Neuronal stem cell (in vitro differentiated cells): Measurements from ENCODE around the gene GATAD1.

Experiments
- DNase-seq: peaks from one replicate; pipeline ENCODE4 v3.0.0-alpha.2; 2013; ENCODE audit warnings: low spot score
- H2AFZ ChIP-seq: one replicate; pipeline ENCODE4 v1.6.1; 2013; ENCODE audit warnings: mild to moderate bottlenecking, low read length, inconsistent platforms
- H2AK5ac ChIP-seq: 2 replicates; pipeline ENCODE4 v1.6.1; 2013; ENCODE audit warnings: low read depth, mild to moderate bottlenecking, inconsistent platforms, low read length, moderate library complexity, mixed read lengths
- H2BK120ac ChIP-seq: 2 replicates; pipeline ENCODE4 v1.6.1; 2013; ENCODE audit warnings: low read depth, mild to moderate bottlenecking, inconsistent platforms, low read length, moderate library complexity, mixed read lengths
- H2BK12ac ChIP-seq: one replicate; pipeline ENCODE4 v1.6.1; 2013; ENCODE audit warnings: low read length, inconsistent platforms
- H2BK15ac ChIP-seq: 2 replicates; pipeline ENCODE4 v1.6.1; 2013; ENCODE audit warnings: mild to moderate bottlenecking, low read length, inconsistent platforms, mixed read lengths
- H2BK5ac ChIP-seq: one replicate; pipeline ENCODE4 v1.6.1; 2013; ENCODE audit warnings: inconsistent platforms, mild to moderate bottlenecking, low read length, moderate library complexity
- H3K14ac ChIP-seq: one replicate; pipeline ENCODE4 v1.6.1; 2013; ENCODE audit warnings: low read length, inconsistent platforms
- H3K18ac ChIP-seq: 2 replicates; pipeline ENCODE4 v1.6.1; 2013; ENCODE audit warnings: low read length, inconsistent platforms
- H3K23ac ChIP-seq: 2 replicates; pipeline ENCODE4 v1.6.1; 2013; ENCODE audit warnings: low read depth, mild to moderate bottlenecking, mixed read lengths, low read length, inconsistent platforms; ENCODE audit not compliant: poor library complexity
- H3K27ac ChIP-seq: replicated peaks from 3 replicates; pipeline ENCODE4 v1.5.1; 2013; ENCODE audit warnings: low read length, inconsistent platforms
- H3K27me3 ChIP-seq, 3 experiments: 2 replicates each; pipeline ENCODE4 v1.6.1; 2013; ENCODE audit warnings: low read length in 3 of 3, mild to moderate bottlenecking in 2 of 3, inconsistent platforms in 1 of 3, low read depth in 1 of 3, mixed read lengths in 1 of 3, moderate library complexity in 1 of 3; ENCODE audit not compliant: control insufficient read depth in 3 of 3, insufficient read depth in 3 of 3
- H3K36me3 ChIP-seq, 2 donors: replicated peaks in 1 of 2; 2 replicates each; pipeline ENCODE4 v1.6.1; 2013; ENCODE audit warnings: low read length in 2 of 2; ENCODE audit not compliant: control insufficient read depth in 2 of 2, insufficient read depth in 2 of 2
- H3K4ac ChIP-seq: 2 replicates; pipeline ENCODE4 v1.6.1; 2013; ENCODE audit warnings: inconsistent platforms, mild to moderate bottlenecking, low read length, moderate library complexity
- H3K4me1 ChIP-seq, 2 donors: 1 replicate in 1 of 2; 2 replicates in 1 of 2; pipeline ENCODE4 v1.6.1; 2013; ENCODE audit warnings: low read length in 2 of 2, low read depth in 1 of 2; ENCODE audit not compliant: control insufficient read depth in 2 of 2, insufficient read depth in 1 of 2
- H3K4me2 ChIP-seq: one replicate; pipeline ENCODE4 v1.6.1; 2013; ENCODE audit warnings: mild to moderate bottlenecking, low read length, inconsistent platforms; ENCODE audit not compliant: insufficient read depth, poor library complexity, severe bottlenecking
- H3K4me3 ChIP-seq, 2 donors: 2 replicates each; pipeline ENCODE4 v1.5.1; 2013; ENCODE audit warnings: low read length in 2 of 2, mild to moderate bottlenecking in 2 of 2, inconsistent platforms in 1 of 2, moderate library complexity in 1 of 2
- H3K79me1 ChIP-seq: one replicate; pipeline ENCODE4 v1.6.1; 2013; ENCODE audit warnings: low read depth, mild to moderate bottlenecking, inconsistent platforms, low read length, moderate library complexity
- H3K9ac ChIP-seq: one replicate; pipeline ENCODE4 v1.6.1; 2013; ENCODE audit warnings: mild to moderate bottlenecking, low read depth, low read length, inconsistent platforms; ENCODE audit not compliant: poor library complexity
- H3K9me3 ChIP-seq, 2 donors: replicated peaks in 1 of 2; 2 replicates each; pipeline versions ENCODE3 to v1.6.1; 2013; ENCODE audit warnings: low read length in 2 of 2, mild to moderate bottlenecking in 2 of 2, inconsistent platforms in 1 of 2, low read depth in 1 of 2, mixed read lengths in 1 of 2, moderate library complexity in 1 of 2; ENCODE audit not compliant: control insufficient read depth in 2 of 2, insufficient read depth in 1 of 2
- H4K8ac ChIP-seq: one replicate; pipeline ENCODE4 v1.6.1; 2013; ENCODE audit warnings: low read depth, mild to moderate bottlenecking, inconsistent platforms, low read length, moderate library complexity
- H4K91ac ChIP-seq: one replicate; pipeline ENCODE4 v1.6.1; 2013; ENCODE audit warnings: low read length, low read depth, mild to moderate bottlenecking, inconsistent platforms; ENCODE audit not compliant: poor library complexity
- WGBS, 2 donors: extraction: QIAGEN DNeasy Blood & Tissue Kit; methylation state at CpG; one replicate each; pipeline ENCODE4 v1.1.7; 2013; ENCODE audit warnings: missing lambda C conversion rate in 2 of 2, mixed read lengths in 1 of 2; ENCODE audit not compliant: insufficient read length in 2 of 2, insufficient replicate concordance in 1 of 2; ENCODE audit errors: extremely low coverage in 2 of 2; 5-methylcytosine and 5-hydroxymethylcytosine counted together

The GATAD1 gene

GRCh38 chr7:92506363-92506762 lies 59.1 kb downstream of the GATAD1 start:
- Histone ChIP-seq H2BK15ac (no peak overlapping the region), H3K9ac (no peak overlapping the region), H2BK120ac (no peak overlapping the region), H4K91ac (no peak overlapping the region), H2BK5ac (no peak overlapping the region), H3K9me3 (no peaks in the 10 kb centered on the region), H2AK5ac (no peak overlapping the region), H3K27ac (no peak overlapping the region), H3K36me3 (peaks cover 7 to 89% of the 10 kb centered on the region in 2 donors), H2BK12ac (no peak overlapping the region), H3K18ac (no peak overlapping the region), H3K4me2 (no peak overlapping the region), H3K27me3 (no peaks in the 10 kb centered on the region), H3K23ac (no peak overlapping the region), H3K79me1 (no peaks in the 10 kb centered on the region), H3K4ac (no peak overlapping the region), H3K4me3 (no peak overlapping the region), H3K14ac (no peak overlapping the region), H2AFZ (no peak overlapping the region), H3K4me1 (no peaks in the 10 kb centered on the region), H4K8ac (no peak overlapping the region)
- no peak for DNase-seq
- WGBS, 2 donors, result no CpG with 5 or more reads among the region's 2 CpGs

- H4K91ac ChIP-seq, result no peak overlapping the region
- no peak overlapping the region for H3K4ac ChIP-seq
- peaks cover 0 to 2% of the 10 kb centered on the region in 2 donors for H3K9me3 ChIP-seq
- no peak overlapping the region for H2BK5ac ChIP-seq
- H3K4me3 ChIP-seq, result no peak overlapping the region
- no peak overlapping the region for H3K14ac ChIP-seq
- peaks cover 4 to 86% of the 10 kb centered on the region in 2 donors for H3K36me3 ChIP-seq
- H3K23ac ChIP-seq, result no peak overlapping the region
- no peak overlapping the region for H3K18ac ChIP-seq
- no peak overlapping the region for H4K8ac ChIP-seq
- H2BK12ac ChIP-seq, result no peak overlapping the region
- H3K4me1 ChIP-seq, result no peaks in the 10 kb centered on the region
- H3K4me2 ChIP-seq, result no peak overlapping the region
- H3K27ac ChIP-seq, result no peak overlapping the region
- no peak overlapping the region for H2BK120ac ChIP-seq
- H2BK15ac ChIP-seq, result no peak overlapping the region
- no peak overlapping the region for H3K9ac ChIP-seq
- no peak for DNase-seq
- no peaks in the 10 kb centered on the region for H3K27me3 ChIP-seq
- H2AFZ ChIP-seq, result no peak overlapping the region
- WGBS, 2 donors, result no CpG with 5 or more reads among the region's 5 CpGs
- H2AK5ac ChIP-seq, result no peak overlapping the region
- H3K79me1 ChIP-seq, result no peaks in the 10 kb centered on the region
Measured at GRCh38 chr7:92508946-92509345, 61.7 kb downstream of the GATAD1 start.
